GM12891 (cell line): ENCODE measurements around the gene PFKFB4.

Experiments used
- POLR2A ChIP-seq: IDR thresholded peaks from 2 replicates; pipeline ENCODE4 v1.6.1; 2011; ENCODE audit warnings: low read depth, low read length, control low read depth
- POLR2AphosphoS5 ChIP-seq: IDR thresholded peaks from 2 replicates; pipeline ENCODE4 v1.6.1; 2011; ENCODE audit warnings: low read depth, low read length, control low read depth

DNA sequence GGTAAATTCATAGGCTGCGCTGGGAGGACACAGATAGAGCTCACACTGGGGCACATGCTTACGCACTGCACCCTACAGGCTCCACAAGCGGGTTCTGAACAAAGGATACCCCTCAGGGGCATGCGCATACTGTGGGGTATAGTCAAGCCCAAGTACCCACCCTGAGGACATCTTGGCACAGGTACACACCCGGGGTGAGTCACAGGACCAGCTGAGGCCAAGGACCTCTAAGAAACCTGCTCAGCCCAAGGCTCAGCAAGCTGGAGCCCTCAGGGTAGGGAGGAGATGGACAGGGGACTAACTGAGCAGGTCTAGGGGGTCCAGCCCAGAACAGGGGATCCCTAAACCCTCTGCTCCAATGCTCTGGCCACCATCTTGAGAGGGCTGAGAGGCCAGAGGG is 55.9 kb downstream of the PFKFB4 start:
- no peak for TF ChIP-seq POLR2A
- no peak for TF ChIP-seq POLR2AphosphoS5
